ENCODE measurements around the gene MEF2B.
A peak's percentile ranks its signal among the peaks of the same experiment; 100 is the strongest.
"Not testable (repeated sequence)": the region's sequence is repeated elsewhere in the genome, so short reads cannot be mapped to it uniquely, and the experiment has no call there.

Gene MEF2B

GRCh38 chr19:19139876-19140229, 30.2 kb downstream of the MEF2B start:
- Histone ChIP-seq H3K79me1 (ENCODE audit: low read length) (peaks cover 4% of the 10 kb centered on the region), H3K9me3 (ENCODE audit: insufficient read depth, low read depth, low read length) (no peaks in the 10 kb centered on the region), H3K14ac (ENCODE audit: low read length) (no peak overlapping the region), H3K4ac (ENCODE audit: low read depth, low read length) (no peak overlapping the region), H4K91ac (ENCODE audit: low read depth, low read length) (no peak overlapping the region), H2BK12ac (ENCODE audit: low read length) (no peak overlapping the region), H3K27me3 (ENCODE audit: insufficient read depth, low read length) (no peaks in the 10 kb centered on the region), H3K79me2 (ENCODE audit: control insufficient read depth, insufficient read depth, low read length, poor library complexity) (peaks cover 5% of the 10 kb centered on the region), H3K27ac (ENCODE audit: low read depth, low read length) (no peak overlapping the region), H3K4me1 (ENCODE audit: control insufficient read depth in 1 of 2, insufficient read depth in 2 of 2, low read length in 2 of 2) (peaks cover 4 to 6% of the 10 kb centered on the region in 2 experiments), H2BK5ac (ENCODE audit: low read depth, low read length, poor library complexity) (no peak overlapping the region), H3K4me3 (ENCODE audit: low read depth, low read length) (no peak overlapping the region), H3K9ac (ENCODE audit: low read length) (no peak overlapping the region), H4K8ac (ENCODE audit: low read depth, low read length) (no peak overlapping the region), H3K4me2 (ENCODE audit: low read length) (no peak overlapping the region), H4K12ac (ENCODE audit: low read depth, low read length) (no peak overlapping the region), H2AFZ (ENCODE audit: insufficient read depth, low read length, poor library complexity) (no peak overlapping the region), H2BK120ac (ENCODE audit: insufficient read depth, low read length, poor library complexity) (no peak overlapping the region), H3K18ac (ENCODE audit: low read length) (no peak overlapping the region), H2AK5ac (ENCODE audit: low read length) (no peak overlapping the region), H3K23ac (ENCODE audit: low read length) (no peak overlapping the region), H3K36me3 (ENCODE audit: control insufficient read depth in 1 of 2, insufficient read depth in 2 of 2, low read length in 2 of 2) (no peaks in the 10 kb centered on the region)
- DNase-seq = no peak
- no CpG with 5 or more reads among the region's 5 CpGs for WGBS (ENCODE audit: extremely low coverage, insufficient coverage, insufficient read length)

GRCh38 chr19:19138109-19138981, 31.7 kb downstream of the MEF2B start, which contains the start of gene TMEM161A:
Gene TMEM161A (minus strand): TSS chr19:19138478. CDS start chr19:19138428, 50 bp downstream.
- Histone ChIP-seq H3K18ac (ENCODE audit: low read length) (peak within 1 kb of the TSS; percentile 89), H2BK5ac (ENCODE audit: low read depth, low read length, poor library complexity) (peak within 1 kb of the TSS; percentile 31), H4K8ac (ENCODE audit: low read depth, low read length) (peak within 1 kb of the TSS; percentile 91), H3K4me1 (ENCODE audit: control insufficient read depth in 1 of 2, insufficient read depth in 2 of 2, low read length in 2 of 2) (peaks cover 5 to 6% of the 10 kb centered on the region in 2 experiments), H3K23ac (ENCODE audit: low read length) (no peak within 1 kb of the TSS), H4K12ac (ENCODE audit: low read depth, low read length) (peak within 1 kb of the TSS; percentile 95), H3K79me2 (ENCODE audit: control insufficient read depth, insufficient read depth, low read length, poor library complexity) (peaks cover 5% of the 10 kb centered on the region), H3K9ac (ENCODE audit: low read length) (peak within 1 kb of the TSS; percentile 80), H2AFZ (ENCODE audit: insufficient read depth, low read length, poor library complexity) (peak within 1 kb of the TSS; percentile 73), H2AK5ac (ENCODE audit: low read length) (peak within 1 kb of the TSS; percentile 41), H3K14ac (ENCODE audit: low read length) (peak within 1 kb of the TSS; percentile 93), H4K91ac (ENCODE audit: low read depth, low read length) (peak within 1 kb of the TSS; percentile 53), H3K79me1 (ENCODE audit: low read length) (peaks cover 4% of the 10 kb centered on the region), H3K4me2 (ENCODE audit: low read length) (peak within 1 kb of the TSS; percentile 94), H2BK12ac (ENCODE audit: low read length) (peak within 1 kb of the TSS; percentile 26), H3K27ac (ENCODE audit: low read depth, low read length) (no peak within 1 kb of the TSS), H3K4ac (ENCODE audit: low read depth, low read length) (peak within 1 kb of the TSS; percentile 69), H3K27me3 (ENCODE audit: insufficient read depth, low read length) (no peaks in the 10 kb centered on the region), H3K4me3 (ENCODE audit: low read depth, low read length) (peak within 1 kb of the TSS; percentile 78), H3K9me3 (ENCODE audit: insufficient read depth, low read depth, low read length) (no peaks in the 10 kb centered on the region), H3K36me3 (ENCODE audit: control insufficient read depth in 1 of 2, insufficient read depth in 2 of 2, low read length in 2 of 2) (no peaks in the 10 kb centered on the region), H2BK120ac (ENCODE audit: insufficient read depth, low read length, poor library complexity) (peak within 1 kb of the TSS; percentile 64)
- DNase-seq = peak; percentile 96 to 99
- no CpG with 5 or more reads among the region's 42 CpGs for WGBS (ENCODE audit: extremely low coverage, insufficient coverage, insufficient read length)

- Histone ChIP-seq H3K79me1 (ENCODE audit: low read length) (peaks cover 4% of the 10 kb centered on the region), H2BK5ac (ENCODE audit: low read depth, low read length, poor library complexity) (peak overlapping the region; percentile 31), H3K27ac (ENCODE audit: low read depth, low read length) (no peak overlapping the region), H2BK12ac (ENCODE audit: low read length) (no peak overlapping the region), H3K36me3 (ENCODE audit: control insufficient read depth in 1 of 2, insufficient read depth in 2 of 2, low read length in 2 of 2) (no peaks in the 10 kb centered on the region), H2AFZ (ENCODE audit: insufficient read depth, low read length, poor library complexity) (peak overlapping the region; percentile 73), H3K27me3 (ENCODE audit: insufficient read depth, low read length) (no peaks in the 10 kb centered on the region), H4K12ac (ENCODE audit: low read depth, low read length) (peak overlapping the region; percentile 95), H3K18ac (ENCODE audit: low read length) (peak overlapping the region; percentile 89), H3K9ac (ENCODE audit: low read length) (peak overlapping the region; percentile 80), H4K91ac (ENCODE audit: low read depth, low read length) (peak overlapping the region; percentile 53), H3K4me2 (ENCODE audit: low read length) (peak overlapping the region; percentile 94), H3K4me1 (ENCODE audit: control insufficient read depth in 1 of 2, insufficient read depth in 2 of 2, low read length in 2 of 2) (peaks cover 5 to 6% of the 10 kb centered on the region in 2 experiments), H3K4ac (ENCODE audit: low read depth, low read length) (peak overlapping the region; percentile 69), H4K8ac (ENCODE audit: low read depth, low read length) (peak overlapping the region; percentile 91), H3K4me3 (ENCODE audit: low read depth, low read length) (peak overlapping the region; percentile 78), H3K23ac (ENCODE audit: low read length) (no peak overlapping the region), H2BK120ac (ENCODE audit: insufficient read depth, low read length, poor library complexity) (peak overlapping the region; percentile 64), H3K14ac (ENCODE audit: low read length) (peak overlapping the region; percentile 93), H2AK5ac (ENCODE audit: low read length) (peak overlapping the region; percentile 41), H3K9me3 (ENCODE audit: insufficient read depth, low read depth, low read length) (peaks cover 5% of the 10 kb centered on the region), H3K79me2 (ENCODE audit: control insufficient read depth, insufficient read depth, low read length, poor library complexity) (peaks cover 5% of the 10 kb centered on the region)
- DNase-seq = no peak
- no CpG with 5 or more reads among the region's 25 CpGs for WGBS (ENCODE audit: extremely low coverage, insufficient coverage, insufficient read length)
Observed at GRCh38 chr19:19137556-19138108, 32.4 kb downstream of the MEF2B start.

GRCh38 chr19:19135713-19136112, 34.4 kb downstream of the MEF2B start:
- not testable (repeated sequence) for H3K9ac ChIP-seq (ENCODE audit: low read length); H2AFZ ChIP-seq (ENCODE audit: insufficient read depth, low read length, poor library complexity); DNase-seq; H3K18ac ChIP-seq (ENCODE audit: low read length); H4K8ac ChIP-seq (ENCODE audit: low read depth, low read length); H3K27me3 ChIP-seq (ENCODE audit: insufficient read depth, low read length); H3K4me2 ChIP-seq (ENCODE audit: low read length); H4K91ac ChIP-seq (ENCODE audit: low read depth, low read length); H3K14ac ChIP-seq (ENCODE audit: low read length); H3K79me1 ChIP-seq (ENCODE audit: low read length); H3K27ac ChIP-seq (ENCODE audit: low read depth, low read length); H3K36me3 ChIP-seq (ENCODE audit: control insufficient read depth in 1 of 2, insufficient read depth in 2 of 2, low read length in 2 of 2); H2BK5ac ChIP-seq (ENCODE audit: low read depth, low read length, poor library complexity); H2BK12ac ChIP-seq (ENCODE audit: low read length); H2AK5ac ChIP-seq (ENCODE audit: low read length); H3K23ac ChIP-seq (ENCODE audit: low read length); H3K4me1 ChIP-seq (ENCODE audit: control insufficient read depth in 1 of 2, insufficient read depth in 2 of 2, low read length in 2 of 2); H3K4ac ChIP-seq (ENCODE audit: low read depth, low read length); H2BK120ac ChIP-seq (ENCODE audit: insufficient read depth, low read length, poor library complexity); H3K4me3 ChIP-seq (ENCODE audit: low read depth, low read length); H3K79me2 ChIP-seq (ENCODE audit: control insufficient read depth, insufficient read depth, low read length, poor library complexity); H4K12ac ChIP-seq (ENCODE audit: low read depth, low read length)
- H3K9me3 ChIP-seq (ENCODE audit: insufficient read depth, low read depth, low read length) = peaks cover 13% of the 10 kb centered on the region
- no CpG with 5 or more reads among the region's 6 CpGs for WGBS (ENCODE audit: extremely low coverage, insufficient coverage, insufficient read length)

All from trophoblast cell (in vitro differentiated cells and primary cell).